Measurements from ENCODE around the gene MAGEA9B. TPM values are rescaled to one million over a fixed set of nuclear protein-coding genes. Genes with fewer than 3 reads are reported as not detected.
A peak's percentile ranks its signal among the peaks of the same experiment; 100 is the strongest.

Gene MAGEA9B
- total and polyA plus RNA-seq, 10 of the 15 experiments (the other 5 are each of a cell fraction or from before 2014, with no cell fraction given) = 0.08 TPM; not detected in 9

DNA sequence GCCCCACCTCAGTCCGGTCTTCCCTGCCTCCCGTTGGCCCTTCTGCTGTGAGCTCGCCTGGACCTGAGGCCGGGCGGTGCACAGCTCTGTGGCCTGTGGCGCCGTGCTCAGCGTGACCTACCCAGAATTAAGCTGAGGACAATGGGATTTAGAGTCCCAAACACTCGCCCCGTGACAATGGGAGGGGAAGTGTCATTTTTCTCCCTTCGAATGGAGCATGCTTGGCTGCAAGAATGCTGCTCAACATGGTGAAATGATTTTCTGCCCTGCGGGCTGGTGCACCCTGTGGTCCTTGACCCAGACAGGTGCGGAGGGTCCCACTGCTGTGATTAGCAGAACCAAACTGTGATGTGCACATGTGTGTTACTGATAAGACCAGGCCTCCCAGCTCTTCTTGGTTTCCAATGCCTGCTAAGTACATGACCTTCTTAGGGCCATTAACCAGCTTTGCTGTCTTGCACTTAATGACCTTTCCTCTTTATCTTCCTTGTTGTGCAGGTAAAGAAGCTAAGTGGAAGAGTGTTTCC is 45.7 kb downstream of the MAGEA9B start:
- ChIA-PET CTCF (no interaction called here), RAD21 (ENCODE audit: unreplicated experiment) (interaction anchor here (1.1 to 3.2 kb wide), 2 partner anchors 14 to 29 kb away, joined by 3 to 27 read pairs; no protein-coding TSS in a partner anchor), SMC1A (ENCODE audit: uncharacterized antibody, unreplicated experiment) (interaction anchor here (3.4 kb wide), 1 partner anchor 10 kb away, joined by 16 read pairs; no protein-coding TSS in a partner anchor), POLR2A (interaction anchor here (3.8 kb wide), 1 partner anchor 398 kb away, joined by 34 read pairs; the partner anchor contains the start of gene EOLA2)
- peaks cover 4% of the 10 kb centered on the region; the same call in 1 of the 2 replicates for H3K4me1 ChIP-seq (ENCODE audit: control insufficient read depth, insufficient read depth, low read length)
- H3K4me3 ChIP-seq = peak overlapping the region; percentile 74
- no peaks in the 10 kb centered on the region for H3K9me3 ChIP-seq (replicated peaks; ENCODE audit: control insufficient read depth, insufficient read depth, low read length)
- H3K36me3 ChIP-seq (ENCODE audit: control insufficient read depth in 2 of 2, insufficient read depth in 2 of 2, low read length in 1 of 2) = no peaks in the 10 kb centered on the region
- peak overlapping the region; percentile 34 for H3K4me2 ChIP-seq (ENCODE audit: control insufficient read depth, insufficient read depth)
- intact Hi-C loops (cut with micrococcal nuclease; ENCODE audit: unreplicated experiment) = loop anchor here (2.0 kb wide), 1 partner anchor 37 kb away; the partner anchor contains the start of gene IDS
- TF ChIP-seq TARDBP (IDR thresholded peaks at IDR 0.05; ENCODE audit: borderline replicate concordance) = no peak
- TF ChIP-seq, protein P1, sequence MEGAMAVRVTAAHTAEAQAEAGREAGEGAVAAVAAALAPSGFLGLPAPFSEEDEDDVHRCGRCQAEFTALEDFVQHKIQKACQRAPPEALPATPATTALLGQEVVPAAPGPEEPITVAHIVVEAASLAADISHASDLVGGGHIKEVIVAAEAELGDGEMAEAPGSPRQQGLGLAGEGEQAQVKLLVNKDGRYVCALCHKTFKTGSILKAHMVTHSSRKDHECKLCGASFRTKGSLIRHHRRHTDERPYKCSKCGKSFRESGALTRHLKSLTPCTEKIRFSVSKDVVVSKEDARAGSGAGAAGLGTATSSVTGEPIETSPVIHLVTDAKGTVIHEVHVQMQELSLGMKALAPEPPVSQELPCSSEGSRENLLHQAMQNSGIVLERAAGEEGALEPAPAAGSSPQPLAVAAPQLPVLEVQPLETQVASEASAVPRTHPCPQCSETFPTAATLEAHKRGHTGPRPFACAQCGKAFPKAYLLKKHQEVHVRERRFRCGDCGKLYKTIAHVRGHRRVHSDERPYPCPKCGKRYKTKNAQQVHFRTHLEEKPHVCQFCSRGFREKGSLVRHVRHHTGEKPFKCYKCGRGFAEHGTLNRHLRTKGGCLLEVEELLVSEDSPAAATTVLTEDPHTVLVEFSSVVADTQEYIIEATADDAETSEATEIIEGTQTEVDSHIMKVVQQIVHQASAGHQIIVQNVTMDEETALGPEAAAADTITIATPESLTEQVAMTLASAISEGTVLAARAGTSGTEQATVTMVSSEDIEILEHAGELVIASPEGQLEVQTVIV (IDR thresholded peaks at IDR 0.05; ENCODE audit: borderline replicate concordance, partially characterized antibody) = peak; percentile 35
- TF ChIP-seq EP300 (IDR thresholded peaks at IDR 0.05; ENCODE audit: borderline replicate concordance in 1 of 2, control insufficient read depth in 1 of 2, low read depth in 2 of 2, low read length in 2 of 2) = no peak
- no peak for TF ChIP-seq NFYB (IDR thresholded peaks at IDR 0.05; ENCODE audit: insufficient read depth, low read depth, low read length)
- TF ChIP-seq, protein P2, sequence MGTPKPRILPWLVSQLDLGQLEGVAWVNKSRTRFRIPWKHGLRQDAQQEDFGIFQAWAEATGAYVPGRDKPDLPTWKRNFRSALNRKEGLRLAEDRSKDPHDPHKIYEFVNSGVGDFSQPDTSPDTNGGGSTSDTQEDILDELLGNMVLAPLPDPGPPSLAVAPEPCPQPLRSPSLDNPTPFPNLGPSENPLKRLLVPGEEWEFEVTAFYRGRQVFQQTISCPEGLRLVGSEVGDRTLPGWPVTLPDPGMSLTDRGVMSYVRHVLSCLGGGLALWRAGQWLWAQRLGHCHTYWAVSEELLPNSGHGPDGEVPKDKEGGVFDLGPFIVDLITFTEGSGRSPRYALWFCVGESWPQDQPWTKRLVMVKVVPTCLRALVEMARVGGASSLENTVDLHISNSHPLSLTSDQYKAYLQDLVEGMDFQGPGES (IDR thresholded peaks at IDR 0.05) = no peak
- no peaks in the 10 kb centered on the region for H4K20me1 ChIP-seq (ENCODE audit: control insufficient read depth, insufficient read depth)
- no peak for FAIRE-seq
- no TSS peak for BruUV-seq (replicated peaks)
- in situ Hi-C loops (cut with MboI) = no loop called here
- H3K27ac ChIP-seq (ENCODE audit: control insufficient read depth, insufficient read depth) = peak overlapping the region; percentile 85
- peaks cover 9% of the 10 kb centered on the region for H3K79me2 ChIP-seq (ENCODE audit: control insufficient read depth, insufficient read depth, low read length)
- WGBS (ENCODE audit: insufficient coverage, insufficient replicate concordance, low lambda C conversion rate, missing lambda C conversion rate) = 31% methylated on average over 13 of the region's 13 CpGs
- no peak overlapping the region; the same call in 1 of the 2 replicates for H2AFZ ChIP-seq (ENCODE audit: control insufficient read depth, low read depth, low read length)
- no peak for ATAC-seq
- H3K27me3 ChIP-seq (replicated peaks in 1 of 2; ENCODE audit: control insufficient read depth in 2 of 2, insufficient read depth in 2 of 2, low read length in 1 of 2) = no peaks in the 10 kb centered on the region
- H3K9ac ChIP-seq (ENCODE audit: control insufficient read depth, insufficient read depth, low read length) = peak overlapping the region; percentile 70
- DNase-seq (ENCODE audit: low read depth, low spot score) = no peak
